Naive thymus-derived CD4-positive, alpha-beta T cell (primary cell): Measurements from ENCODE around the gene CRB1. TPM values are rescaled to one million over a fixed set of nuclear protein-coding genes. Genes with fewer than 3 reads are reported as not detected.

Source experiments
- ATAC-seq: fragments of 150-1000 bp; cut with Tn5 transposase; 2 replicates; pipeline ENCODE4 v1.10.0; 2021; ENCODE audit warnings: mild to moderate bottlenecking, moderate library complexity
- CTCF ChIA-PET: fragments of 350-600 bp; sonication (Branson Sonifier 250); formaldehyde crosslinking; loops from one replicate; lab custom pipeline; 2021; ENCODE audit warnings: antibody characterized with exemption; lab: Charles Lee
- POLR2A ChIA-PET: fragments of 350-600 bp; sonication (Branson Sonifier 250); formaldehyde crosslinking; loops from one replicate; lab custom pipeline; 2021; ENCODE audit warnings: antibody characterized with exemption, inconsistent platforms; lab: Charles Lee
- DNase-seq, 9 donors: peaks; one replicate each; pipeline versions ENCODE4 v3.0.0 to v3.0.0-alpha.2; 2020 to 2022; ENCODE audit warnings: mixed read lengths in 1 of 9
- H3K27ac ChIP-seq: one replicate; pipeline ENCODE4 v1.7.0; 2013; ENCODE audit warnings: mild to moderate bottlenecking, low read depth, low read length, moderate library complexity
- H3K27me3 ChIP-seq, 2 donors: one replicate each; pipeline ENCODE4 v1.7.0; 2013; ENCODE audit warnings: low read length in 2 of 2, mild to moderate bottlenecking in 2 of 2, moderate library complexity in 2 of 2; ENCODE audit not compliant: control insufficient read depth in 2 of 2, insufficient read depth in 2 of 2
- H3K36me3 ChIP-seq, 3 experiments: 1 replicate in 2 of 3; 2 replicates in 1 of 3; pipeline ENCODE4 v1.7.0; 2013; ENCODE audit warnings: low read length in 3 of 3, mild to moderate bottlenecking in 3 of 3, moderate library complexity in 1 of 3; ENCODE audit not compliant: insufficient read depth in 3 of 3, control insufficient read depth in 2 of 3
- H3K4me1 ChIP-seq, 2 donors: one replicate each; pipeline ENCODE4 v1.7.0; 2013; ENCODE audit warnings: low read length in 2 of 2, mild to moderate bottlenecking in 2 of 2, moderate library complexity in 1 of 2; ENCODE audit not compliant: control insufficient read depth in 2 of 2, insufficient read depth in 2 of 2
- H3K4me3 ChIP-seq: 2 replicates; pipeline ENCODE4 v1.7.0; 2013; ENCODE audit warnings: mild to moderate bottlenecking, low read length
- H3K9me3 ChIP-seq, 3 experiments: 1 replicate in 2 of 3; 2 replicates in 1 of 3; pipeline ENCODE4 v1.7.0; 2013; ENCODE audit warnings: low read length in 3 of 3; ENCODE audit not compliant: control insufficient read depth in 2 of 3
- H3K27ac Mint-ChIP-seq, 9 donors: one replicate each; pipeline ENCODE4 v1.8.0; 2020 to 2022; ENCODE audit warnings: mixed read lengths in 9 of 9, mild to moderate bottlenecking in 8 of 9, moderate library complexity in 5 of 9, inconsistent platforms in 2 of 9
- H3K27me3 Mint-ChIP-seq, 5 donors: one replicate each; pipeline ENCODE4 v1.8.0; 2021 to 2022; ENCODE audit warnings: mixed read lengths in 5 of 5, mild to moderate bottlenecking in 1 of 5
- H3K36me3 Mint-ChIP-seq, 5 donors: one replicate each; pipeline ENCODE4 v1.8.0; 2020 to 2022; ENCODE audit warnings: mixed read lengths in 5 of 5, mild to moderate bottlenecking in 3 of 5, inconsistent platforms in 1 of 5
- H3K4me1 Mint-ChIP-seq, 7 donors: one replicate each; pipeline ENCODE4 v1.8.0; 2020 to 2022; ENCODE audit warnings: mixed read lengths in 7 of 7, mild to moderate bottlenecking in 3 of 7, inconsistent platforms in 1 of 7
- H3K4me3 Mint-ChIP-seq, 10 donors: one replicate each; pipeline ENCODE4 v1.8.0; 2020 to 2022; ENCODE audit warnings: mild to moderate bottlenecking in 10 of 10, mixed read lengths in 10 of 10, moderate library complexity in 6 of 10, inconsistent platforms in 2 of 10
- H3K9me3 Mint-ChIP-seq, 11 donors: one replicate each; pipeline ENCODE4 v1.8.0; 2020 to 2022; ENCODE audit warnings: mixed read lengths in 11 of 11, mild to moderate bottlenecking in 4 of 11, inconsistent platforms in 1 of 11, moderate library complexity in 1 of 11
- intact Hi-C, 2 donors: fragments of 100-400 bp; cut with micrococcal nuclease; formaldehyde crosslinking; loops; one replicate each; pipeline ENCODE4 v1.15.1; 2023
- polyA plus RNA-seq, 2 donors: library from polyadenylated mRNA; unstranded; fragments of 300-500 nt; fragmentation: Illumina TruSeq; gene quantifications; one replicate each; pipeline ENCODE4 v1.2.3, GENCODE V29; 2021
- total RNA-seq, 6 experiments: library from RNA in 5 of 6; stranded (reverse) in 5 of 6; gene quantifications; 1 replicate in 5 of 6; 2 replicates in 1 of 6; pipeline ENCODE4 v1.2.3 and lab custom pipeline; 2021 to 2026

The CRB1 gene
- total RNA-seq (1 to 10 TPM in 1 of 5 experiments, under 1 TPM in 3, not detected in 1; 0.08 to 3.2 (median 0.57) TPM), polyA plus RNA-seq (under 1 TPM in 1 of 2 donors, not detected in 1; 0.13 TPM), total RNA-seq (lab: John Stamatoyannopoulos, UW) (not detected)

- no peaks in the 10 kb centered on the region for H3K4me1 ChIP-seq
- H3K4me1 Mint-ChIP-seq, result peaks cover 0 to 2% (median 0%) of the 10 kb centered on the region in 7 donors
- H3K9me3 ChIP-seq, result no peaks in the 10 kb centered on the region
- ATAC-seq (no peak), DNase-seq (no peak)
- no peak within 1 kb of the TSS for H3K27ac Mint-ChIP-seq
- H3K27me3 ChIP-seq, result no peaks in the 10 kb centered on the region
- ChIA-PET POLR2A (no interaction called here), CTCF (no interaction called here)
- intact Hi-C loops, result loop anchor here in 1 of 2 donors (5.0 kb wide), 1 partner anchor 86 kb away; no protein-coding TSS in a partner anchor
- no peaks in the 10 kb centered on the region for H3K9me3 Mint-ChIP-seq
- peaks cover 0 to 8% (median 0%) of the 10 kb centered on the region in 5 donors for H3K27me3 Mint-ChIP-seq
- no peak within 1 kb of the TSS for H3K4me3 Mint-ChIP-seq
- H3K4me3 ChIP-seq, result no peak within 1 kb of the TSS
- H3K36me3 Mint-ChIP-seq, result no peaks in the 10 kb centered on the region
- H3K27ac ChIP-seq, result no peak within 1 kb of the TSS
- no peaks in the 10 kb centered on the region for H3K36me3 ChIP-seq
These were observed at the start of gene CRB1 for GRCh38 chr1:197268012-197268411. Gene CRB1 (plus strand): TSS chr1:197268252. CDS start chr1:197268413, 161 bp downstream.

- Histone ChIP-seq H3K27ac (no peak overlapping the region), H3K4me3 (no peak overlapping the region), H3K4me1 (no peaks in the 10 kb centered on the region), H3K36me3 (no peaks in the 10 kb centered on the region), H3K27me3 (no peaks in the 10 kb centered on the region), H3K9me3 (no peaks in the 10 kb centered on the region)
- Mint-ChIP-seq H3K4me3 (no peak overlapping the region), H3K27ac (no peak overlapping the region), H3K27me3 (peaks cover 0 to 2% (median 0%) of the 10 kb centered on the region in 5 donors), H3K4me1 (peaks cover 0 to 8% (median 0%) of the 10 kb centered on the region in 7 donors), H3K36me3 (peaks cover 0 to 15% (median 9%) of the 10 kb centered on the region in 5 donors), H3K9me3 (peaks cover 0 to 20% (median 7%) of the 10 kb centered on the region in 11 donors)
- DNase-seq, result no peak
- intact Hi-C loops, result no loop called here
- POLR2A ChIA-PET, result no interaction called here
- CTCF ChIA-PET, result no interaction called here
- ATAC-seq, result no peak
These were observed 49.2 kb upstream of the CRB1 start for GRCh38 chr1:197218857-197219256.

GRCh38 chr1:197222025-197222685 is 45.9 kb upstream of the CRB1 start:
- Histone ChIP-seq H3K27ac (no peak overlapping the region), H3K9me3 (no peaks in the 10 kb centered on the region), H3K36me3 (no peaks in the 10 kb centered on the region), H3K27me3 (no peaks in the 10 kb centered on the region), H3K4me3 (no peak overlapping the region), H3K4me1 (no peaks in the 10 kb centered on the region)
- no peaks in the 10 kb centered on the region for H3K27me3 Mint-ChIP-seq
- intact Hi-C loops, result no loop called here
- DNase-seq (no peak), ATAC-seq (no peak)
- H3K27ac Mint-ChIP-seq, result no peak overlapping the region
- H3K4me3 Mint-ChIP-seq, result no peak overlapping the region
- peaks cover 0 to 2% (median 0%) of the 10 kb centered on the region in 11 donors for H3K9me3 Mint-ChIP-seq
- H3K4me1 Mint-ChIP-seq, result peaks cover 0 to 8% (median 0%) of the 10 kb centered on the region in 7 donors
- POLR2A ChIA-PET, result no interaction called here
- CTCF ChIA-PET, result no interaction called here
- H3K36me3 Mint-ChIP-seq, result peaks cover 0 to 20% (median 5%) of the 10 kb centered on the region in 5 donors

GRCh38 chr1:197222780-197223179 is 45.3 kb upstream of the CRB1 start:
- no peaks in the 10 kb centered on the region for H3K9me3 ChIP-seq
- intact Hi-C loops, result no loop called here
- ChIA-PET POLR2A (no interaction called here), CTCF (no interaction called here)
- H3K36me3 ChIP-seq, result no peaks in the 10 kb centered on the region
- no peaks in the 10 kb centered on the region for H3K27me3 ChIP-seq
- peaks cover 0 to 18% (median 5%) of the 10 kb centered on the region in 5 donors for H3K36me3 Mint-ChIP-seq
- peaks cover 0 to 8% (median 0%) of the 10 kb centered on the region in 7 donors for H3K4me1 Mint-ChIP-seq
- H3K27ac Mint-ChIP-seq, result no peak overlapping the region
- H3K27me3 Mint-ChIP-seq, result no peaks in the 10 kb centered on the region
- no peak for ATAC-seq
- H3K4me3 Mint-ChIP-seq, result no peak overlapping the region
- DNase-seq, result no peak
- H3K4me1 ChIP-seq, result no peaks in the 10 kb centered on the region
- no peak overlapping the region for H3K27ac ChIP-seq
- peaks cover 0 to 2% (median 0%) of the 10 kb centered on the region in 11 donors for H3K9me3 Mint-ChIP-seq
- no peak overlapping the region for H3K4me3 ChIP-seq

GRCh38 chr1:197224160-197224559 is 43.9 kb upstream of the CRB1 start:
- ATAC-seq (no peak), DNase-seq (no peak)
- Mint-ChIP-seq H3K27me3 (no peaks in the 10 kb centered on the region), H3K27ac (no peak overlapping the region), H3K36me3 (peaks cover 0 to 18% (median 5%) of the 10 kb centered on the region in 5 donors), H3K4me1 (peaks cover 0 to 8% (median 0%) of the 10 kb centered on the region in 7 donors), H3K4me3 (no peak overlapping the region), H3K9me3 (peaks cover 0 to 2% (median 0%) of the 10 kb centered on the region in 11 donors)
- no peak overlapping the region for H3K4me3 ChIP-seq
- no peaks in the 10 kb centered on the region for H3K36me3 ChIP-seq
- H3K27me3 ChIP-seq, result no peaks in the 10 kb centered on the region
- no peaks in the 10 kb centered on the region for H3K9me3 ChIP-seq
- intact Hi-C loops, result loop anchor here in 1 of 2 donors (2.0 kb wide), 1 partner anchor 43 kb away; no protein-coding TSS in a partner anchor
- ChIA-PET POLR2A (no interaction called here), CTCF (no interaction called here)
- no peaks in the 10 kb centered on the region for H3K4me1 ChIP-seq
- no peak overlapping the region for H3K27ac ChIP-seq

GRCh38 chr1:197225611-197226010 is 42.4 kb upstream of the CRB1 start:
- H3K27me3 ChIP-seq, result no peaks in the 10 kb centered on the region
- H3K4me3 ChIP-seq, result no peak overlapping the region
- H3K4me1 ChIP-seq, result no peaks in the 10 kb centered on the region
- ATAC-seq, result no peak
- no peak for DNase-seq
- H3K27me3 Mint-ChIP-seq, result no peaks in the 10 kb centered on the region
- H3K4me1 Mint-ChIP-seq, result no peaks in the 10 kb centered on the region
- H3K36me3 ChIP-seq, result no peaks in the 10 kb centered on the region
- intact Hi-C loops, result loop anchor here in 1 of 2 donors (2.0 kb wide), 1 partner anchor 45 kb away; no protein-coding TSS in a partner anchor
- no peak overlapping the region for H3K27ac ChIP-seq
- peaks cover 0 to 18% (median 5%) of the 10 kb centered on the region in 5 donors for H3K36me3 Mint-ChIP-seq
- H3K9me3 ChIP-seq, result no peaks in the 10 kb centered on the region
- H3K4me3 Mint-ChIP-seq, result no peak overlapping the region
- ChIA-PET POLR2A (no interaction called here), CTCF (no interaction called here)
- H3K9me3 Mint-ChIP-seq, result peaks cover 0 to 2% (median 0%) of the 10 kb centered on the region in 11 donors
- no peak overlapping the region for H3K27ac Mint-ChIP-seq
